K562 (cell line): ENCODE measurements around the gene PPM1N. TPM values are rescaled to one million over a fixed set of nuclear protein-coding genes. Genes with fewer than 3 reads are reported as not detected.

Experiments used
- E2F8 ChIP-seq: fragments of 450-650 bp; IDR thresholded peaks from 2 replicates; pipeline ENCODE4 v1.7.1; 2018; ENCODE audit warnings: mild to moderate bottlenecking, low read depth; ENCODE audit not compliant: partially characterized antibody
- ELF4 ChIP-seq: fragments of 450-650 bp; formaldehyde crosslinking; IDR thresholded peaks from 2 replicates; pipeline ENCODE4 v1.4.0; 2022; ENCODE audit warnings: missing genetic modification characterization
- HEY1 ChIP-seq: fragments of 250-450 bp; sonication (Bioruptor Pico); IDR thresholded peaks from 2 replicates; pipeline ENCODE4 v1.5.0; 2020; ENCODE audit warnings: mild to moderate bottlenecking, moderate library complexity, borderline replicate concordance
- KAT2B ChIP-seq: IDR thresholded peaks from one replicate; pipeline ENCODE4 v1.6.1; 2012; ENCODE audit warnings: low read depth, mild to moderate bottlenecking, control low read depth, inconsistent platforms, low read length, moderate library complexity
- KDM5B ChIP-seq: fragments of 200-600 bp; sonication (generic); IDR thresholded peaks from 2 replicates; pipeline ENCODE4 v1.6.1; 2012; ENCODE audit warnings: low read depth, mild to moderate bottlenecking, moderate library complexity, low read length, control low read depth, inconsistent platforms; ENCODE audit not compliant: insufficient replicate concordance
- MTF1 ChIP-seq: fragments of 250-450 bp; sonication (Bioruptor Pico); IDR thresholded peaks from 2 replicates; pipeline ENCODE4 v1.9.0; 2021; ENCODE audit warnings: moderate library complexity, mild to moderate bottlenecking, inconsistent platforms, borderline replicate concordance
- PRPF4 ChIP-seq: fragments of 200-400 bp; formaldehyde crosslinking; IDR thresholded peaks from one replicate; pipeline ENCODE4 v1.6.1; 2017; ENCODE audit warnings: low read length, low read depth, mild to moderate bottlenecking; ENCODE audit not compliant: insufficient read depth, poor library complexity, severe bottlenecking
- SIN3A ChIP-seq, 2 experiments: fragments of 150-350 bp in 1 of 2; IDR thresholded peaks; 2 replicates each; pipeline ENCODE4 v1.6.1; 2011 to 2016; ENCODE audit warnings: borderline replicate concordance in 2 of 2, low read depth in 2 of 2, low read length in 2 of 2, mild to moderate bottlenecking in 2 of 2, moderate library complexity in 2 of 2; ENCODE audit not compliant: control insufficient read depth in 1 of 2
- TEAD1 ChIP-seq, 2 experiments: fragments of 450-650 bp in 1 of 2; sonication (generic) in 1 of 2; formaldehyde crosslinking; IDR thresholded peaks; 2 replicates each; pipeline versions ENCODE4 v1.4.0 to v1.8.0; 2020 to 2022; ENCODE audit warnings: mild to moderate bottlenecking in 2 of 2, missing genetic modification reagents in 1 of 2
- VEZF1 ChIP-seq: fragments of 200-800 bp; sonication (Bioruptor generic); IDR thresholded peaks from 2 replicates; pipeline ENCODE4 v1.6.1; 2017; ENCODE audit warnings: missing genetic modification characterization, missing compliant biosample characterization
- ZEB2 ChIP-seq: fragments of 450-650 bp; IDR thresholded peaks from 2 replicates; pipeline ENCODE4 v1.6.1; 2016
- ZNF133 ChIP-seq: fragments of 250-450 bp; sonication (Bioruptor Pico); IDR thresholded peaks from 2 replicates; pipeline ENCODE4 v1.4.0; 2020; ENCODE audit warnings: mild to moderate bottlenecking
- ZNF311 ChIP-seq: fragments of 250-450 bp; sonication (Bioruptor Pico); IDR thresholded peaks from 2 replicates; pipeline ENCODE4 v1.4.0; 2020; ENCODE audit warnings: mild to moderate bottlenecking, moderate library complexity
- polyA plus RNA-seq, 8 experiments: library from polyadenylated mRNA; depleted of rRNA in 4 of 8; stranded (reverse) in 5 of 8; unstranded in 3 of 8; fragments of >200 nt; fragmentation: Nextera tagmentation in 2 of 8; fragmentation: Illumina TruSeq in 1 of 8; extraction: Ambion mirVana in 2 of 8; extraction: Trizol in 1 of 8; gene quantifications; 2 replicates each; pipeline versions ENCODE4 v1.2.1 to v1.2.3, GENCODE V29; 2011 to 2014; ENCODE audit warnings: inconsistent platforms in 1 of 8, missing spikeins in 1 of 8
- total RNA-seq, 7 experiments: library from RNA; depleted of rRNA in 6 of 7; stranded (reverse); fragments of >200 nt in 6 of 7; fragmentation: Illumina TruSeq in 2 of 7; extraction: Trizol in 2 of 7; gene quantifications; 2 replicates each; pipeline versions ENCODE4 v1.2.1 to v1.2.3, GENCODE V29; 2011 to 2021; ENCODE audit warnings: low replicate concordance in 1 of 7
- TF ChIP-seq, protein P1 (sequence below): fragments of 200-800 bp; sonication (Bioruptor generic); IDR thresholded peaks from 2 replicates; pipeline ENCODE4 v1.6.1; 2016; ENCODE audit warnings: missing genetic modification characterization, missing compliant biosample characterization
- TF ChIP-seq, protein P2 (sequence below): fragments of 250-450 bp; sonication (Bioruptor Pico); IDR thresholded peaks from 2 replicates; pipeline ENCODE4 v1.8.0; 2022; ENCODE audit warnings: inconsistent platforms

The PPM1N gene
- total and polyA plus RNA-seq, 9 of the 15 experiments (the other 6 are each of a cell fraction or from before 2014, with no cell fraction given) = 4.5 to 15.6 (median 8.7) TPM

DNA sequence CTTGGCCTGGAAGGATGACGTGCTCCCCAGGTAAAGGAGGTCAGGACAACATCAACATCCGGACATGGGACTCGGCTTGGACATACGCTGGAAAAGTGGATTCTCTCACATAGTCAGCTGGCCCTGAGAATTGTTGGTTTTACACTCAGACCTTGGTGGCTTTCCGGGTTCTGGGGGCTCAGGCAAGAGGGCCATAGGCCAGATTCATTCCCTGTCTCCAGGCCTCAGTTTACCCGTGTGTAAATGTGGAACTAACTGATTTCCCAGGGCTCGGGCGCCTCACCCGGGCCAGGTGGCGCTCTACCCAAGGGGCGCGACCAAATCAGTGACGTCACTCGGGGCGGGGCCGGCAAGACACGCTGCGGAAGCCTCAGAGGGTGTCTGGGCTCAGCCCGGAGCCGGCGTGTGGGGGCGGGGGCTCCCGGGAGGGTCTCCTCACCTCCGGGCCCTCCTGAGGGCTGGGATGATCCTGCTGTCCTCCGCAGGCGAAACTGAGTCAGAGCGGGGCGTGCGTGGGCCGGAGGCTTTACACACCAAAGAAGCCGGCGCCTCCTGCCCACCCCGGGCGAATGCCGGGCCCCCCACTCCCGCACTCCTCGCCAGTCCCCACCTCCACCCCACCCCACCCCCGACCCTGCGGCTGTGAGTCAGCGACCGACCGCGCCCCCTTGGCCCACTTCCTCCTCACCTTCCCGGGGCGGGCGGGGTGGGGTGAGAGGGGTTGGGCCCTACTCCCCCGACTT is 8.2 kb downstream of the PPM1N start (continued):
- TF ChIP-seq ELF4 (CRISPR knock-in tag) (no peak), ZNF311 (CRISPR knock-in tag) (no peak), KDM5B (peak; percentile 81), PRPF4 (peak; percentile 17), ZNF133 (no peak), SIN3A (IDR thresholded peaks at IDR 0.05; ENCODE audit: borderline replicate concordance in 2 of 2, control insufficient read depth in 1 of 2, low read depth in 2 of 2, low read length in 2 of 2) (peak; percentile 21 to 55; a peak in 2 of 4 replicates), E2F8 (peak; percentile 39), HEY1 (CRISPR knock-in tag) (no peak), MTF1 (no peak), VEZF1 (CRISPR knock-in tag) (peak; percentile 96), TEAD1 (CRISPR knock-in tag; IDR thresholded peaks at IDR 0.05) (peak in 1 of 2 experiments; percentile 71; a peak in 1 of 4 replicates), KAT2B (no peak), ZEB2 (peak; percentile 86)
- TF ChIP-seq, protein P1, sequence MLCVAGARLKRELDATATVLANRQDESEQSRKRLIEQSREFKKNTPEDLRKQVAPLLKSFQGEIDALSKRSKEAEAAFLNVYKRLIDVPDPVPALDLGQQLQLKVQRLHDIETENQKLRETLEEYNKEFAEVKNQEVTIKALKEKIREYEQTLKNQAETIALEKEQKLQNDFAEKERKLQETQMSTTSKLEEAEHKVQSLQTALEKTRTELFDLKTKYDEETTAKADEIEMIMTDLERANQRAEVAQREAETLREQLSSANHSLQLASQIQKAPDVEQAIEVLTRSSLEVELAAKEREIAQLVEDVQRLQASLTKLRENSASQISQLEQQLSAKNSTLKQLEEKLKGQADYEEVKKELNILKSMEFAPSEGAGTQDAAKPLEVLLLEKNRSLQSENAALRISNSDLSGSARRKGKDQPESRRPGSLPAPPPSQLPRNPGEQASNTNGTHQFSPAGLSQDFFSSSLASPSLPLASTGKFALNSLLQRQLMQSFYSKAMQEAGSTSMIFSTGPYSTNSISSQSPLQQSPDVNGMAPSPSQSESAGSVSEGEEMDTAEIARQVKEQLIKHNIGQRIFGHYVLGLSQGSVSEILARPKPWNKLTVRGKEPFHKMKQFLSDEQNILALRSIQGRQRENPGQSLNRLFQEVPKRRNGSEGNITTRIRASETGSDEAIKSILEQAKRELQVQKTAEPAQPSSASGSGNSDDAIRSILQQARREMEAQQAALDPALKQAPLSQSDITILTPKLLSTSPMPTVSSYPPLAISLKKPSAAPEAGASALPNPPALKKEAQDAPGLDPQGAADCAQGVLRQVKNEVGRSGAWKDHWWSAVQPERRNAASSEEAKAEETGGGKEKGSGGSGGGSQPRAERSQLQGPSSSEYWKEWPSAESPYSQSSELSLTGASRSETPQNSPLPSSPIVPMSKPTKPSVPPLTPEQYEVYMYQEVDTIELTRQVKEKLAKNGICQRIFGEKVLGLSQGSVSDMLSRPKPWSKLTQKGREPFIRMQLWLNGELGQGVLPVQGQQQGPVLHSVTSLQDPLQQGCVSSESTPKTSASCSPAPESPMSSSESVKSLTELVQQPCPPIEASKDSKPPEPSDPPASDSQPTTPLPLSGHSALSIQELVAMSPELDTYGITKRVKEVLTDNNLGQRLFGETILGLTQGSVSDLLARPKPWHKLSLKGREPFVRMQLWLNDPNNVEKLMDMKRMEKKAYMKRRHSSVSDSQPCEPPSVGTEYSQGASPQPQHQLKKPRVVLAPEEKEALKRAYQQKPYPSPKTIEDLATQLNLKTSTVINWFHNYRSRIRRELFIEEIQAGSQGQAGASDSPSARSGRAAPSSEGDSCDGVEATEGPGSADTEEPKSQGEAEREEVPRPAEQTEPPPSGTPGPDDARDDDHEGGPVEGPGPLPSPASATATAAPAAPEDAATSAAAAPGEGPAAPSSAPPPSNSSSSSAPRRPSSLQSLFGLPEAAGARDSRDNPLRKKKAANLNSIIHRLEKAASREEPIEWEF = peak; percentile 15; the same call in 1 of the 2 replicates
- TF ChIP-seq, protein P2, sequence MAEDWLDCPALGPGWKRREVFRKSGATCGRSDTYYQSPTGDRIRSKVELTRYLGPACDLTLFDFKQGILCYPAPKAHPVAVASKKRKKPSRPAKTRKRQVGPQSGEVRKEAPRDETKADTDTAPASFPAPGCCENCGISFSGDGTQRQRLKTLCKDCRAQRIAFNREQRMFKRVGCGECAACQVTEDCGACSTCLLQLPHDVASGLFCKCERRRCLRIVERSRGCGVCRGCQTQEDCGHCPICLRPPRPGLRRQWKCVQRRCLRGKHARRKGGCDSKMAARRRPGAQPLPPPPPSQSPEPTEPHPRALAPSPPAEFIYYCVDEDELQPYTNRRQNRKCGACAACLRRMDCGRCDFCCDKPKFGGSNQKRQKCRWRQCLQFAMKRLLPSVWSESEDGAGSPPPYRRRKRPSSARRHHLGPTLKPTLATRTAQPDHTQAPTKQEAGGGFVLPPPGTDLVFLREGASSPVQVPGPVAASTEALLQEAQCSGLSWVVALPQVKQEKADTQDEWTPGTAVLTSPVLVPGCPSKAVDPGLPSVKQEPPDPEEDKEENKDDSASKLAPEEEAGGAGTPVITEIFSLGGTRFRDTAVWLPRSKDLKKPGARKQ (CRISPR knock-in tag) = no peak
